H1 (cell line): ENCODE results near the gene KIR2DL3. TPM values are rescaled to one million over a fixed set of nuclear protein-coding genes. Genes with fewer than 3 reads are reported as not detected.

ENCODE experiments used
- CTCF ChIA-PET: fragments of 300-600 bp; sonication (Branson Sonifier 250); formaldehyde crosslinking; loops from one replicate; lab custom pipeline; 2021; ENCODE audit not compliant: partially characterized antibody; lab: Charles Lee
- POLR2A ChIA-PET: fragments of 300-600 bp; sonication (Branson Sonifier 250); formaldehyde crosslinking; loops from one replicate; lab custom pipeline; 2021; ENCODE audit warnings: inconsistent platforms; ENCODE audit not compliant: partially characterized antibody; lab: Charles Lee
- DNase-seq, 2 experiments: peaks; one replicate each; pipeline versions ENCODE4 v3.0.0 to v3.0.0-alpha.2; 2010 to 2022; ENCODE audit warnings: low spot score in 2 of 2, low read depth in 1 of 2, mixed read lengths in 1 of 2
- FAIRE-seq: peaks from 2 replicates; lab custom pipeline; 2011; peaks lifted over from hg19 to GRCh38; lab: Jason Lieb, UNC
- H2AFZ ChIP-seq: 2 replicates; pipeline ENCODE4 v1.8.1; 2012; ENCODE audit warnings: low read length, inconsistent platforms
- H2AK5ac ChIP-seq: 2 replicates; pipeline ENCODE4 v1.6.1; 2013; ENCODE audit warnings: low read depth, low read length
- H2BK120ac ChIP-seq: replicated peaks from 2 replicates; pipeline ENCODE3; 2013; ENCODE audit warnings: low read depth, low read length, inconsistent platforms
- H2BK12ac ChIP-seq: 2 replicates; pipeline ENCODE4 v1.6.1; 2013; ENCODE audit warnings: low read depth, low read length
- H2BK15ac ChIP-seq: 2 replicates; pipeline ENCODE4 v1.6.1; 2013; ENCODE audit warnings: low read length
- H2BK20ac ChIP-seq: 2 replicates; pipeline ENCODE4 v1.6.1; 2013; ENCODE audit warnings: low read length
- H2BK5ac ChIP-seq: 2 replicates; pipeline ENCODE4 v1.6.1; 2013; ENCODE audit warnings: low read depth, low read length
- H3K14ac ChIP-seq: 2 replicates; pipeline ENCODE4 v1.6.1; 2013; ENCODE audit warnings: inconsistent platforms; ENCODE audit not compliant: insufficient read length
- H3K18ac ChIP-seq: 2 replicates; pipeline ENCODE4 v1.6.1; 2013; ENCODE audit warnings: low read length; ENCODE audit errors: extremely low read depth
- H3K23ac ChIP-seq: 2 replicates; pipeline ENCODE4 v1.6.1; 2013; ENCODE audit warnings: inconsistent platforms; ENCODE audit not compliant: insufficient read length
- H3K23me2 ChIP-seq: 2 replicates; pipeline ENCODE4 v1.6.1; 2013; ENCODE audit warnings: low read depth, low read length
- H3K27ac ChIP-seq: 2 replicates; pipeline ENCODE4 v1.6.1; 2011; ENCODE audit warnings: low read depth, low read length, inconsistent platforms
- H3K27me3 ChIP-seq, 4 experiments: replicated peaks in 1 of 4; 1 replicate in 1 of 4; 2 replicates in 3 of 4; pipeline versions ENCODE4 v1.6.1 to v1.8.1; 2011 to 2013; ENCODE audit warnings: low read length in 3 of 4, mild to moderate bottlenecking in 3 of 4, inconsistent platforms in 2 of 4, mixed read lengths in 2 of 4, moderate library complexity in 1 of 4; ENCODE audit not compliant: control insufficient read depth in 3 of 4, insufficient read depth in 3 of 4; ENCODE audit errors: extremely low read depth in 1 of 4
- H3K36me3 ChIP-seq, 4 experiments: 2 replicates each; pipeline versions ENCODE4 v1.6.1 to v1.8.1; 2011 to 2013; ENCODE audit warnings: mild to moderate bottlenecking in 4 of 4, low read length in 3 of 4, moderate library complexity in 2 of 4, control low read depth in 1 of 4, inconsistent platforms in 1 of 4; ENCODE audit not compliant: insufficient read depth in 4 of 4, control insufficient read depth in 2 of 4
- H3K4ac ChIP-seq: replicated peaks from 2 replicates; pipeline ENCODE3; 2013; ENCODE audit warnings: low read length, low read depth, mixed read lengths, inconsistent platforms; ENCODE audit not compliant: insufficient read length
- H3K4me1 ChIP-seq, 4 experiments: replicated peaks in 1 of 4; 1 replicate in 1 of 4; 2 replicates in 3 of 4; pipeline versions ENCODE4 v1.6.1 to v1.8.1; 2011 to 2013; ENCODE audit warnings: low read length in 3 of 4, inconsistent platforms in 2 of 4, mixed read lengths in 1 of 4; ENCODE audit not compliant: insufficient read depth in 4 of 4, control insufficient read depth in 3 of 4
- H3K4me2 ChIP-seq, 2 experiments: 2 replicates each; pipeline versions ENCODE4 v1.6.1 to v1.8.1; 2011 to 2013; ENCODE audit warnings: low read depth in 2 of 2, low read length in 2 of 2, control low read depth in 1 of 2, inconsistent platforms in 1 of 2, mild to moderate bottlenecking in 1 of 2; ENCODE audit not compliant: insufficient read depth in 1 of 2
- H3K4me3 ChIP-seq, 4 experiments: fragments of 200-600, 300-600 bp in 1 of 4; sonication (generic), shearing (Covaris generic), sonication (Bioruptor Twin) in 1 of 4; 2 replicates each; pipeline versions ENCODE4 v1.5.1 to v1.8.1; 2011 to 2016; ENCODE audit warnings: low read length in 4 of 4, low read depth in 3 of 4, control low read depth in 2 of 4, inconsistent platforms in 2 of 4, mild to moderate bottlenecking in 2 of 4, mixed read lengths in 1 of 4, moderate library complexity in 1 of 4; ENCODE audit not compliant: insufficient read depth in 2 of 4; ENCODE audit errors: extremely low read depth in 1 of 4
- H3K56ac ChIP-seq: replicated peaks from 2 replicates; pipeline ENCODE3; 2013; ENCODE audit warnings: low read depth, mild to moderate bottlenecking, mixed read lengths, low read length, inconsistent platforms; ENCODE audit not compliant: insufficient read length
- H3K79me1 ChIP-seq: 2 replicates; pipeline ENCODE4 v1.6.1; 2013; ENCODE audit warnings: low read depth, low read length, control low read depth
- H3K79me2 ChIP-seq, 2 experiments: 2 replicates each; pipeline versions ENCODE4 v1.6.1 to v1.8.1; 2012 to 2013; ENCODE audit warnings: low read length in 2 of 2, mild to moderate bottlenecking in 2 of 2, inconsistent platforms in 1 of 2; ENCODE audit not compliant: insufficient read depth in 2 of 2, control insufficient read depth in 1 of 2
- H3K9ac ChIP-seq, 4 experiments: replicated peaks in 1 of 4; 1 replicate in 1 of 4; 2 replicates in 3 of 4; pipeline versions ENCODE4 v1.6.1 to v1.8.1; 2011 to 2013; ENCODE audit warnings: low read depth in 3 of 4, low read length in 3 of 4, control low read depth in 2 of 4, mild to moderate bottlenecking in 2 of 4, moderate library complexity in 2 of 4, inconsistent platforms in 1 of 4; ENCODE audit errors: extremely low read depth in 1 of 4
- H3K9me3 ChIP-seq, 2 experiments: 2 replicates each; pipeline versions ENCODE4 v1.6.1 to v1.8.1; 2012 to 2013; ENCODE audit warnings: mild to moderate bottlenecking in 2 of 2, moderate library complexity in 2 of 2, control low read depth in 1 of 2, inconsistent platforms in 1 of 2, low read depth in 1 of 2, low read length in 1 of 2, mixed read lengths in 1 of 2; ENCODE audit not compliant: insufficient read depth in 2 of 2
- H4K20me1 ChIP-seq, 2 experiments: replicated peaks in 1 of 2; 2 replicates each; pipeline versions ENCODE3 to v1.8.1; 2011 to 2013; ENCODE audit warnings: inconsistent platforms in 2 of 2, low read length in 2 of 2, mild to moderate bottlenecking in 1 of 2; ENCODE audit not compliant: insufficient read depth in 2 of 2, control insufficient read depth in 1 of 2
- H4K5ac ChIP-seq: 2 replicates; pipeline ENCODE4 v1.6.1; 2013; ENCODE audit warnings: low read length, low read depth, mixed read lengths, inconsistent platforms; ENCODE audit not compliant: insufficient read length
- H4K8ac ChIP-seq: 2 replicates; pipeline ENCODE4 v1.8.0; 2013; ENCODE audit warnings: mild to moderate bottlenecking, moderate library complexity, low read length, inconsistent platforms; ENCODE audit not compliant: insufficient read depth; ENCODE audit errors: extremely low read depth
- H4K91ac ChIP-seq: replicated peaks from 2 replicates; pipeline ENCODE3; 2013; ENCODE audit warnings: low read length, mixed read lengths, inconsistent platforms; ENCODE audit not compliant: insufficient read length
- POLR2A ChIP-seq, 2 experiments: IDR thresholded peaks; 1 replicate in 1 of 2; 2 replicates in 1 of 2; pipeline ENCODE4 v1.6.1; 2011; ENCODE audit warnings: low read depth in 2 of 2, low read length in 2 of 2, mild to moderate bottlenecking in 2 of 2; ENCODE audit errors: control extremely low read depth in 1 of 2
- WGBS, 2 experiments: shearing (Covaris generic) in 1 of 2; methylation state at CpG; one replicate each; pipeline versions ENCODE4 v1.1.6 to v1.1.7; 2013 to 2015; ENCODE audit warnings: low lambda C conversion rate in 2 of 2, mixed read lengths in 2 of 2, inconsistent platforms in 1 of 2, low coverage in 1 of 2, missing lambda C conversion rate in 1 of 2; ENCODE audit not compliant: insufficient replicate concordance in 2 of 2, insufficient coverage in 1 of 2, insufficient read length in 1 of 2; ENCODE audit errors: extremely low coverage in 1 of 2, missing lambda C conversion rate in 1 of 2; 5-methylcytosine and 5-hydroxymethylcytosine counted together
- polyA plus RNA-seq, 7 experiments: library from polyadenylated mRNA; depleted of rRNA in 3 of 7; stranded (reverse) in 5 of 7; unstranded in 2 of 7; fragments of >200 nt in 5 of 7; fragments of 200-250 nt in 2 of 7; gene quantifications; 1 replicate in 5 of 7; 2 replicates in 1 of 7; 4 replicates in 1 of 7; pipeline versions ENCODE4 v1.2.1 to v1.2.3, GENCODE V29; 2011 to 2013; ENCODE audit warnings: missing spikeins in 2 of 7, mixed read lengths in 2 of 7
- total RNA-seq: library from RNA; stranded (reverse); fragmentation: NEBNext Ultra II Directional; extraction: Animal tissue kit (Norgen Biotek cat#: 25700); gene quantifications from 2 replicates; pipeline ENCODE4 v1.2.1, GENCODE V29; 2021

KIR2DL3 gene
- total and polyA plus RNA-seq, 2 of the 8 experiments (the other 6 are each of a cell fraction or from before 2014, with no cell fraction given) = not detected

DNA sequence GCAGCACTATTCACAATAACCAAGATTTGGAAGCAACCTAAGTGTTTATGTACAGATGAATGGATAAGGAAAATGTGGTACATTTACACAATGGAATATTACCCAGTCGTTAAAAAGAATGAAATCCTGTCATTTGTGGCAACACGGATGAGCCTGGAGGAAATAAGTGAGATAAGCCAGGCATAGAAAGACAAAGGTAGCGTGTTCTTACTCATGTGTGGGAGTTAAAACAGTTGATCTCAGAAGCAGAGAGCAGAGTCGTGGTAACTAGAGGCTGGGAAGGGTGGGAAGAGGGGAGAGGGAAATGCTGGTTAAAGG is 46.1 kb upstream of the KIR2DL3 start:
- H3K18ac ChIP-seq = no peak overlapping the region
- no peaks in the 10 kb centered on the region for H3K36me3 ChIP-seq
- no peak overlapping the region for H4K5ac ChIP-seq
- H3K9ac ChIP-seq = no peak overlapping the region
- H4K20me1 ChIP-seq = no peaks in the 10 kb centered on the region
- ChIA-PET CTCF (no interaction called here), POLR2A (no interaction called here)
- H3K56ac ChIP-seq = no peak overlapping the region
- H3K23ac ChIP-seq = no peak overlapping the region
- no peak for DNase-seq
- no peak for FAIRE-seq
- peaks cover 48 to 71% of the 10 kb centered on the region in 2 experiments for H3K9me3 ChIP-seq
- H3K23me2 ChIP-seq = no peaks in the 10 kb centered on the region
- no peak overlapping the region for H2BK12ac ChIP-seq
- no peak overlapping the region for H2AFZ ChIP-seq
- no peak overlapping the region for H3K14ac ChIP-seq
- no peaks in the 10 kb centered on the region for H3K79me1 ChIP-seq
- no peak overlapping the region for H2BK5ac ChIP-seq
- 52% methylated on average over 4 of the region's 4 CpGs; no CpG with 5 or more reads in 1 of the 2 experiments for WGBS, 2 experiments
- no peaks in the 10 kb centered on the region for H3K4me1 ChIP-seq
- no peaks in the 10 kb centered on the region for H3K27me3 ChIP-seq
- no peaks in the 10 kb centered on the region for H3K79me2 ChIP-seq
- H2BK120ac ChIP-seq = no peak overlapping the region
- H2BK15ac ChIP-seq = no peak overlapping the region
- no peak overlapping the region for H4K8ac ChIP-seq
- no peak overlapping the region for H3K4me2 ChIP-seq
- H3K27ac ChIP-seq = no peak overlapping the region
- no peak overlapping the region for H3K4ac ChIP-seq
- H2BK20ac ChIP-seq = no peak overlapping the region
- no peak overlapping the region for H2AK5ac ChIP-seq
- no peak overlapping the region for H4K91ac ChIP-seq
- H3K4me3 ChIP-seq = no peak overlapping the region
- TF ChIP-seq POLR2A (IDR thresholded peaks at IDR 0.05; ENCODE audit: control extremely low read depth in 1 of 2, low read depth in 2 of 2, low read length in 2 of 2) = no peak
